Skeletal muscle satellite cell (primary cell): Measurements from ENCODE around the gene IL21R.
A peak's percentile ranks its signal among the peaks of the same experiment; 100 is the strongest.
"Not testable (repeated sequence)": the region's sequence is repeated elsewhere in the genome, so short reads cannot be mapped to it uniquely, and the experiment has no call there.

ENCODE experiments used
- H3K27me3 ChIP-seq: 2 replicates; pipeline ENCODE4 v1.7.0; 2013; ENCODE audit warnings: low read length; ENCODE audit not compliant: control insufficient read depth, insufficient read depth
- H3K36me3 ChIP-seq: 2 replicates; pipeline ENCODE4 v1.7.0; 2013; ENCODE audit warnings: mild to moderate bottlenecking, control low read depth, low read length; ENCODE audit not compliant: insufficient read depth
- H3K4me1 ChIP-seq: 2 replicates; pipeline ENCODE4 v1.7.0; 2013; ENCODE audit warnings: low read length; ENCODE audit not compliant: control insufficient read depth, insufficient read depth
- H3K4me2 ChIP-seq: 2 replicates; pipeline ENCODE4 v1.7.0; 2013; ENCODE audit warnings: mild to moderate bottlenecking, low read length
- H3K4me3 ChIP-seq: 2 replicates; pipeline ENCODE4 v1.7.0; 2013; ENCODE audit warnings: low read length
- H3K9ac ChIP-seq: 2 replicates; pipeline ENCODE4 v1.7.0; 2013; ENCODE audit warnings: mild to moderate bottlenecking, low read depth, low read length, moderate library complexity
- H3K9me3 ChIP-seq: replicated peaks from 2 replicates; pipeline ENCODE4 v1.7.0; 2013; ENCODE audit warnings: mild to moderate bottlenecking, control low read depth, low read length

The IL21R gene

GRCh38 chr16:27392671-27393070 is 9.3 kb upstream of the IL21R start:
- Histone ChIP-seq H3K36me3 (no peaks in the 10 kb centered on the region), H3K27me3 (no peaks in the 10 kb centered on the region), H3K9ac (no peak overlapping the region), H3K4me1 (peaks cover 3% of the 10 kb centered on the region), H3K4me3 (no peak overlapping the region), H3K4me2 (no peak overlapping the region), H3K9me3 (peaks cover 6% of the 10 kb centered on the region)

GRCh38 chr16:27394516-27394915 is 7.5 kb upstream of the IL21R start:
- H3K9me3 ChIP-seq, result peaks cover 6% of the 10 kb centered on the region
- H3K36me3 ChIP-seq, result no peaks in the 10 kb centered on the region
- H3K27me3 ChIP-seq, result no peaks in the 10 kb centered on the region
- no peak overlapping the region for H3K4me3 ChIP-seq
- no peaks in the 10 kb centered on the region for H3K4me1 ChIP-seq
- H3K4me2 ChIP-seq, result no peak overlapping the region
- no peak overlapping the region for H3K9ac ChIP-seq

GRCh38 chr16:27398341-27398893 is 3.6 kb upstream of the IL21R start:
- not testable (repeated sequence) for H3K36me3 ChIP-seq, H3K9me3 ChIP-seq, H3K4me2 ChIP-seq, H3K9ac ChIP-seq, H3K27me3 ChIP-seq, H3K4me3 ChIP-seq
- H3K4me1 ChIP-seq, result peaks cover 32% of the 10 kb centered on the region

GRCh38 chr16:27398894-27399853 is 2.8 kb upstream of the IL21R start:
- Histone ChIP-seq H3K36me3 (no peaks in the 10 kb centered on the region), H3K9ac (no peak overlapping the region), H3K9me3 (no peaks in the 10 kb centered on the region), H3K4me2 (no peak overlapping the region), H3K4me3 (no peak overlapping the region), H3K27me3 (no peaks in the 10 kb centered on the region), H3K4me1 (peaks cover 40% of the 10 kb centered on the region)

GRCh38 chr16:27399969-27400368 is 2.0 kb upstream of the IL21R start:
- peaks cover 45% of the 10 kb centered on the region for H3K4me1 ChIP-seq
- H3K4me3 ChIP-seq, result no peak overlapping the region
- no peaks in the 10 kb centered on the region for H3K27me3 ChIP-seq
- H3K4me2 ChIP-seq, result no peak overlapping the region
- no peaks in the 10 kb centered on the region for H3K9me3 ChIP-seq
- peak overlapping the region; percentile 65 for H3K9ac ChIP-seq
- no peaks in the 10 kb centered on the region for H3K36me3 ChIP-seq

GRCh38 chr16:27400751-27401620 is 988 bp upstream of the IL21R start:
- Histone ChIP-seq H3K4me2 (peak overlapping the region; percentile 82), H3K9ac (peak overlapping the region; percentile 65), H3K4me1 (peaks cover 53% of the 10 kb centered on the region), H3K27me3 (no peaks in the 10 kb centered on the region), H3K4me3 (peak overlapping the region; percentile 1), H3K9me3 (no peaks in the 10 kb centered on the region), H3K36me3 (no peaks in the 10 kb centered on the region)

GRCh38 chr16:27402569-27402963 is 592 bp downstream of the IL21R start:
- H3K9ac ChIP-seq, result peak overlapping the region; percentile 85
- no peaks in the 10 kb centered on the region for H3K27me3 ChIP-seq
- no peaks in the 10 kb centered on the region for H3K9me3 ChIP-seq
- H3K4me1 ChIP-seq, result peaks cover 69% of the 10 kb centered on the region
- H3K4me3 ChIP-seq, result peak overlapping the region; percentile 63
- H3K4me2 ChIP-seq, result peak overlapping the region; percentile 82
- no peaks in the 10 kb centered on the region for H3K36me3 ChIP-seq

- no peaks in the 10 kb centered on the region for H3K36me3 ChIP-seq
- H3K9ac ChIP-seq, result peak overlapping the region; percentile 85
Measured at GRCh38 chr16:27402964-27403600, 1.1 kb downstream of the IL21R start.

GRCh38 chr16:27403601-27403992 is 1.6 kb downstream of the IL21R start:
- Histone ChIP-seq H3K36me3 (no peaks in the 10 kb centered on the region), H3K4me3 (peak overlapping the region; percentile 63), H3K4me1 (peaks cover 79% of the 10 kb centered on the region), H3K9ac (peak overlapping the region; percentile 85), H3K9me3 (no peaks in the 10 kb centered on the region), H3K27me3 (no peaks in the 10 kb centered on the region), H3K4me2 (peak overlapping the region; percentile 82)

More at GRCh38 chr16:27402964-27403600, 1.1 kb downstream of the IL21R start:
- H3K27me3 ChIP-seq, result no peaks in the 10 kb centered on the region
- peak overlapping the region; percentile 82 for H3K4me2 ChIP-seq
- no peaks in the 10 kb centered on the region for H3K9me3 ChIP-seq
- H3K4me3 ChIP-seq, result peak overlapping the region; percentile 63
- H3K4me1 ChIP-seq, result peaks cover 73% of the 10 kb centered on the region

- Histone ChIP-seq H3K9me3 (no peaks in the 10 kb centered on the region), H3K9ac (peak overlapping the region; percentile 85), H3K4me3 (peak overlapping the region; percentile 63), H3K36me3 (no peaks in the 10 kb centered on the region), H3K4me2 (peak overlapping the region; percentile 82), H3K27me3 (no peaks in the 10 kb centered on the region), H3K4me1 (peaks cover 82% of the 10 kb centered on the region)
Measured at GRCh38 chr16:27404163-27404823, 2.3 kb downstream of the IL21R start.
